SW480 (cell line): ENCODE data around the gene COPS7B.
"Not testable (repeated sequence)": the region's sequence is repeated elsewhere in the genome, so short reads cannot be mapped to it uniquely, and the experiment has no call there.

Experiments
- DNase-seq: peaks from one replicate; pipeline ENCODE4 v3.0.0-alpha.2; 2016; ENCODE audit warnings: low spot score

The COPS7B gene

GRCh38 chr2:231786177-231786916 is at the start of gene COPS7B:
TSS of gene COPS7B (plus strand) at chr2:231786445. CDS start at chr2:231788571, 2,126 bp downstream.
- DNase-seq = peak; percentile 74

- DNase-seq = no peak
Observed at GRCh38 chr2:231737761-231738160, 48.5 kb upstream of the COPS7B start.

- DNase-seq = no peak
Observed at GRCh38 chr2:231743376-231744116, 42.7 kb upstream of the COPS7B start.

- no peak for DNase-seq
Observed at GRCh38 chr2:231745303-231746038, 40.8 kb upstream of the COPS7B start.

- not testable (repeated sequence) for DNase-seq
Observed at GRCh38 chr2:231748153-231748896, 37.9 kb upstream of the COPS7B start.

- DNase-seq = peak; percentile 25
Observed at GRCh38 chr2:231749016-231749415, 37.2 kb upstream of the COPS7B start.

- DNase-seq = no peak
Observed at GRCh38 chr2:231751042-231751815, 35.0 kb upstream of the COPS7B start.

GRCh38 chr2:231752061-231752460 is 34.2 kb upstream of the COPS7B start:
- DNase-seq = no peak

GRCh38 chr2:231761735-231762134 is 24.5 kb upstream of the COPS7B start:
- no peak for DNase-seq

- DNase-seq = no peak
Observed at GRCh38 chr2:231764124-231764523, 22.1 kb upstream of the COPS7B start.

GRCh38 chr2:231764760-231765159 is 21.5 kb upstream of the COPS7B start:
- DNase-seq = no peak

GRCh38 chr2:231765496-231765929 is 20.7 kb upstream of the COPS7B start:
- no peak for DNase-seq

- no peak for DNase-seq
Observed at GRCh38 chr2:231769170-231770136, 16.8 kb upstream of the COPS7B start.

- DNase-seq = peak; percentile 25
Observed at GRCh38 chr2:231780123-231780908, 5.9 kb upstream of the COPS7B start.

- DNase-seq = peak; percentile 94
Observed at GRCh38 chr2:231780909-231781797, 5.1 kb upstream of the COPS7B start, which contains the start of gene PDE6D. TSS of gene PDE6D (minus strand) at chr2:231781282. CDS start at chr2:231781114, 168 bp downstream.

GRCh38 chr2:231781798-231782726 is 4.2 kb upstream of the COPS7B start:
- DNase-seq = peak; percentile 11

- DNase-seq = no peak
Observed at GRCh38 chr2:231785413-231785812, 832 bp upstream of the COPS7B start.
